Endothelial cell of umbilical vein (primary cell): ENCODE measurements around the gene SIM2. TPM values are rescaled to one million over a fixed set of nuclear protein-coding genes. Genes with fewer than 3 reads are reported as not detected.

Experiments used
- BruUV-seq: library from RNA; stranded (reverse); fragments of 400-500 nt; replicated peaks from 2 replicates; lab custom pipeline; 2021; lab: Mats Ljungman, UMichigan
- CTCF ChIA-PET: fragments of 300-600, 350-600 bp; sonication (Branson Sonifier 250); formaldehyde crosslinking; loops from one replicate; lab custom pipeline; 2021; ENCODE audit warnings: antibody characterized with exemption, inconsistent platforms; lab: Charles Lee
- POLR2A ChIA-PET: fragments of 300-600, 350-600 bp; sonication (Branson Sonifier 250); formaldehyde crosslinking; loops from one replicate; lab custom pipeline; 2021; ENCODE audit warnings: antibody characterized with exemption, inconsistent platforms; lab: Charles Lee
- DNase-seq: peaks from one replicate; pipeline ENCODE4 v3.0.0-alpha.2; 2011; ENCODE audit warnings: low read depth, low spot score
- FAIRE-seq: peaks from 2 replicates; lab custom pipeline; 2011; peaks lifted over from hg19 to GRCh38; lab: Jason Lieb, UNC
- H2AFZ ChIP-seq: 2 replicates; pipeline ENCODE4 v1.6.0; 2012; ENCODE audit warnings: low read depth, low read length, control low read depth, inconsistent platforms
- H3K27ac ChIP-seq: 2 replicates; pipeline ENCODE4 v1.5.1; 2011; ENCODE audit warnings: low read depth, mild to moderate bottlenecking, control low read depth, low read length, moderate library complexity; ENCODE audit not compliant: insufficient read depth
- H3K27me3 ChIP-seq, 2 experiments: 2 replicates each; pipeline versions ENCODE4 v1.6.0 to v1.6.1; 2011; ENCODE audit warnings: low read length in 2 of 2, mixed read lengths in 1 of 2; ENCODE audit not compliant: control insufficient read depth in 2 of 2, insufficient read depth in 2 of 2
- H3K36me3 ChIP-seq, 2 experiments: 2 replicates in 1 of 2; 3 replicates in 1 of 2; pipeline ENCODE4 v1.5.1; 2011; ENCODE audit warnings: low read length in 2 of 2, mild to moderate bottlenecking in 1 of 2, moderate library complexity in 1 of 2; ENCODE audit not compliant: control insufficient read depth in 2 of 2, insufficient read depth in 2 of 2; ENCODE audit errors: extremely low read depth in 1 of 2
- H3K4me1 ChIP-seq: 3 replicates; pipeline ENCODE4 v1.5.1; 2011; ENCODE audit warnings: mild to moderate bottlenecking, low read length; ENCODE audit not compliant: control insufficient read depth, insufficient read depth; ENCODE audit errors: extremely low read depth
- H3K4me2 ChIP-seq: 2 replicates; pipeline ENCODE4 v1.6.1; 2011; ENCODE audit warnings: low read length, control low read depth, mixed read lengths; ENCODE audit not compliant: insufficient read depth
- H3K4me3 ChIP-seq, 3 experiments: fragments of 200-600 bp in 1 of 3; sonication (generic), shearing (Covaris generic) in 1 of 3; replicated peaks in 1 of 3; 2 replicates each; pipeline ENCODE4 v1.5.1; 2011 to 2016; ENCODE audit warnings: control low read depth in 3 of 3, low read length in 3 of 3, mild to moderate bottlenecking in 2 of 3, inconsistent platforms in 1 of 3, low read depth in 1 of 3, moderate library complexity in 1 of 3; ENCODE audit not compliant: insufficient read depth in 1 of 3
- H3K79me2 ChIP-seq: 2 replicates; pipeline ENCODE4 v1.6.0; 2012; ENCODE audit warnings: low read length, inconsistent platforms; ENCODE audit not compliant: control insufficient read depth, insufficient read depth
- H3K9ac ChIP-seq: replicated peaks from 2 replicates; pipeline ENCODE3; 2011; ENCODE audit warnings: low read length, control low read depth; ENCODE audit not compliant: insufficient read depth; ENCODE audit errors: extremely low read depth
- H3K9me1 ChIP-seq: replicated peaks from 3 replicates; pipeline ENCODE4 v1.6.0; 2011; ENCODE audit warnings: mild to moderate bottlenecking, low read length; ENCODE audit not compliant: control insufficient read depth, insufficient read depth; ENCODE audit errors: extremely low read depth
- H3K9me3 ChIP-seq: replicated peaks from 2 replicates; pipeline ENCODE4 v1.5.1; 2012; ENCODE audit warnings: low read length, inconsistent platforms; ENCODE audit not compliant: control insufficient read depth, insufficient read depth
- H4K20me1 ChIP-seq: replicated peaks from 2 replicates; pipeline ENCODE3; 2011; ENCODE audit warnings: mild to moderate bottlenecking, low read length; ENCODE audit not compliant: control insufficient read depth, insufficient read depth; ENCODE audit errors: extremely low read depth
- CTCF ChIP-seq, 2 donors: IDR thresholded peaks; 1 replicate in 1 of 2; 2 replicates in 1 of 2; pipeline ENCODE4 v1.5.1; 2011; ENCODE audit warnings: low read length in 2 of 2, mild to moderate bottlenecking in 2 of 2, moderate library complexity in 2 of 2, control low read depth in 1 of 2, inconsistent platforms in 1 of 2, low read depth in 1 of 2; ENCODE audit not compliant: insufficient read depth in 1 of 2; ENCODE audit errors: extremely low read depth in 1 of 2
- EZH2 ChIP-seq: IDR thresholded peaks from 2 replicates; pipeline ENCODE4 v1.6.1; 2012; ENCODE audit warnings: borderline replicate concordance, low read depth, mild to moderate bottlenecking, moderate library complexity, low read length, inconsistent platforms; ENCODE audit not compliant: severe bottlenecking
- FOS ChIP-seq: IDR thresholded peaks from 2 replicates; pipeline ENCODE4 v1.6.1; 2011; ENCODE audit warnings: mild to moderate bottlenecking, low read length, moderate library complexity, borderline replicate concordance; ENCODE audit not compliant: insufficient read depth
- GATA2 ChIP-seq: IDR thresholded peaks from 2 replicates; pipeline ENCODE4 v1.7.0; 2011; ENCODE audit warnings: low read depth, mild to moderate bottlenecking, moderate library complexity, mixed read lengths, low read length; ENCODE audit not compliant: insufficient read length, insufficient read depth
- JUN ChIP-seq: IDR thresholded peaks from 2 replicates; pipeline ENCODE4 v1.6.1; 2011; ENCODE audit warnings: borderline replicate concordance, low read depth; ENCODE audit not compliant: insufficient read length, insufficient read depth
- MYC ChIP-seq: IDR thresholded peaks from one replicate; pipeline ENCODE4 v1.6.1; 2011; ENCODE audit warnings: mild to moderate bottlenecking, low read depth, low read length
- POLR2A ChIP-seq: IDR thresholded peaks from 2 replicates; pipeline ENCODE4 v1.6.1; 2012; ENCODE audit warnings: low read depth, mild to moderate bottlenecking, control low read depth, low read length
- POLR2AphosphoS5 ChIP-seq: IDR thresholded peaks from 2 replicates; pipeline ENCODE4 v1.6.1; 2012; ENCODE audit warnings: low read depth, mild to moderate bottlenecking, control low read depth, low read length, moderate library complexity; ENCODE audit not compliant: insufficient read depth
- dilution Hi-C: fragments of 300-500 bp; cut with MboI; formaldehyde crosslinking; loops from one replicate; pipeline ENCODE4 v1.15.0; 2019; ENCODE audit warnings: low sequenced_read_pairs; ENCODE audit not compliant: extremely low pct_ligation_motif_present
- intact Hi-C: fragments of 100-400 bp; cut with micrococcal nuclease; formaldehyde crosslinking; loops from one replicate; pipeline ENCODE4 v1.10.0; 2022
- polyA plus RNA-seq, 4 experiments: library from polyadenylated mRNA; depleted of rRNA in 3 of 4; stranded (reverse) in 3 of 4; unstranded in 1 of 4; fragments of >200 nt; gene quantifications; 2 replicates each; pipeline versions ENCODE4 v1.2.1 to v1.2.3, GENCODE V29; 2011 to 2012; ENCODE audit warnings: missing spikeins in 1 of 4
- total RNA-seq: library from RNA; stranded (reverse); gene quantifications from 2 replicates; pipeline ENCODE4 v1.2.3, GENCODE V29; 2021
- TF ChIP-seq, protein P1 (sequence below): IDR thresholded peaks from 2 replicates; pipeline ENCODE4 v1.6.1; 2011; ENCODE audit not compliant: insufficient read depth, insufficient read length

SIM2 gene
- total and polyA plus RNA-seq, 2 donors (not counting 3 experiments of a cell fraction or from before 2014, with no cell fraction given) = not detected

DNA sequence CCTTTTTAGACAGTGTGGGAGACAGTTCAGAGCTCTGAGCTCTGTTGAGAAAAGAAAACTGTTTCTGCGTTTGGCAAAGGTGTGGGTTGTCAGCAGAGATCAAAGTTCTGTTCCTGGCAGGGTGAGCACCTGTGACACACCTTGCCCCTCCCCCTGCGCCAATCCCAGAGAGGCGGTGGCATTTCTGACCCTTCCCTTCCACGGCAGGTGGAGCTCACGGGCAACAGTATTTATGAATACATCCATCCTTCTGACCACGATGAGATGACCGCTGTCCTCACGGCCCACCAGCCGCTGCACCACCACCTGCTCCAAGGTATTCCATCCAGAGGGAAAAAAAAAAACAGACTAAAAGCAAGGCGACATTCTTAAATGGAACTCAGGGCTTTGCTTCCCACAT lies 20.7 kb downstream of the SIM2 start:
- Histone ChIP-seq H3K9ac (no peak overlapping the region), H3K27me3 (peaks cover 27 to 38% of the 10 kb centered on the region in 2 experiments), H3K79me2 (no peaks in the 10 kb centered on the region), H3K36me3 (no peaks in the 10 kb centered on the region), H3K27ac (no peak overlapping the region), H3K4me2 (no peak overlapping the region), H3K9me1 (no peaks in the 10 kb centered on the region), H3K4me1 (no peaks in the 10 kb centered on the region), H3K9me3 (no peaks in the 10 kb centered on the region), H4K20me1 (no peaks in the 10 kb centered on the region), H3K4me3 (no peak overlapping the region), H2AFZ (no peak overlapping the region)
- BruUV-seq = no TSS peak
- CTCF ChIA-PET = interaction anchor here (1.2 kb wide), 1 partner anchor 89 kb away, joined by 4 read pairs; no protein-coding TSS in a partner anchor
- TF ChIP-seq EZH2 = no peak
- TF ChIP-seq, protein P1, sequence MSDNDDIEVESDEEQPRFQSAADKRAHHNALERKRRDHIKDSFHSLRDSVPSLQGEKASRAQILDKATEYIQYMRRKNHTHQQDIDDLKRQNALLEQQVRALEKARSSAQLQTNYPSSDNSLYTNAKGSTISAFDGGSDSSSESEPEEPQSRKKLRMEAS = no peak
- TF ChIP-seq POLR2A = no peak
- TF ChIP-seq CTCF (IDR thresholded peaks at IDR 0.05; ENCODE audit: extremely low read depth in 1 of 2, insufficient read depth in 1 of 2, low read depth in 1 of 2, low read length in 2 of 2) = no peak
- no peak for TF ChIP-seq GATA2
- TF ChIP-seq MYC = no peak
- no peak for TF ChIP-seq FOS
- TF ChIP-seq POLR2AphosphoS5 = no peak
- no peak for TF ChIP-seq JUN
- no peak for FAIRE-seq
- DNase-seq = no peak
- intact Hi-C loops = no loop called here
- POLR2A ChIA-PET = no interaction called here
- dilution Hi-C loops = no loop called here
